Measurements from ENCODE around the gene TMEM175.
A peak's percentile ranks its signal among the peaks of the same experiment; 100 is the strongest.

TMEM175 gene

GRCh38 chr4:931960-932712, at the start of gene TMEM175, which contains the start of gene GAK:
TSS of gene TMEM175 (plus strand) at chr4:932460. CDS start at chr4:947740, 15,280 bp downstream.
TSS of gene GAK (minus strand) at chr4:932316. CDS start at chr4:932187, 129 bp downstream.
- DNase-seq (ENCODE audit: low read depth in 4 of 4, low spot score in 1 of 4): peak; percentile 86 to 94 (median 90)

GRCh38 chr4:882646-883045, 49.6 kb upstream of the TMEM175 start:
- no peak for DNase-seq (ENCODE audit: low read depth in 4 of 4, low spot score in 1 of 4)

DNA sequence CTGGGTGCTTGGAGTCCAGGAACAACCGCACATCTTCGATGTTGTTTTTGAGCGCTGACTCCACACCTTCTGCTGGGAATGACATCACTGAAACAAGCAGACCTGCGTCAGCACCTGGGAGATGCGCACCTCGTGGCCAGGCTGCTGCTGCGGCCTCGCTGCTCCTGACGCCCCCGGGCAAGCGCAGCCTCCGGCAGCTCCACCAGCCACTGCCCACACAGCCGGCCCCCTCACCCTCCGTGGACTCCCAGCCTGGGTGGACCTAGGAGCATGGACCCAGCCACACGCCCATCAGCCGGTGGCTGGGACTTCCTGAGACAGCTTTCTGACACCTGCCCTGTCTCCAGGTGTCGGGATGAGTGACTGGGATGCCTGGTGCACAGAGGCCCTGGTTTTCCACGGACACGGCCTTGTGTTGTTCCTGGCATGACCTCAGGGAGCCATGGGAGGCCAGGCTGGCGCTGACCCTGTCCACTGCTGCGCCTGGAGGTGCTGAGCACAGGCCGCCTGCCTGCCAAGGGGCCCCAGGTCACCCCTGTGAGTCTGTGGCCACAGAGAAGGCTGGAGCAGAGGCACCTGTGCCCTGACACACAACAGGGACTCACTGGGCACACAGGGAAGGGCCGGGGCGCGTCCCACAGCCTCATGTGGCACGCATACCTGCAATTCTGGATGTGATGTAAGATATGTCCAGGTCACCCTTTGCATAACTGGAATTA, 48.7 kb upstream of the TMEM175 start:
- no peak for DNase-seq (ENCODE audit: low read depth in 4 of 4, low spot score in 1 of 4)

DNA sequence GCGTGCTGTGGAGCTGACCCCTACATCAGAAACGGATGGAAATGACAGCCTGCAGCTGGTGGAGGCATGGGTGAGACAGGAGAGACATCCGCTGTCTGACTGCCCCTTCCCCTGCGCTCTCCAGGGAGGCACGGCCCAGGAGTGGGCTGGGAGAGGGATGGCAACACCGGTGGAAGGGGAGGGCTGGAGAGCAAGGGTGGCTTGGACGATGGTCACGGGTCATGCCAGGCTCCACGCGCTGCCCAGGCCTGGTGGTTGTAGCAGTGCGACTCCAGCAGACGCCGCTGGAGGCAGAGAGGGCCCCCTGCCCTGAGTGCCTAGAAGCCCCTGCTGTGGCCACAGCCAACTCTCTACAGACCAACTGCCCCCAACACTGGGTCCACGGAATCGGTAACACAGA, 48.0 kb upstream of the TMEM175 start:
- no peak for DNase-seq (ENCODE audit: low read depth in 4 of 4, low spot score in 1 of 4)

GRCh38 chr4:884896-885295, 47.4 kb upstream of the TMEM175 start:
- DNase-seq (ENCODE audit: low read depth in 4 of 4, low spot score in 1 of 4): no peak

DNA sequence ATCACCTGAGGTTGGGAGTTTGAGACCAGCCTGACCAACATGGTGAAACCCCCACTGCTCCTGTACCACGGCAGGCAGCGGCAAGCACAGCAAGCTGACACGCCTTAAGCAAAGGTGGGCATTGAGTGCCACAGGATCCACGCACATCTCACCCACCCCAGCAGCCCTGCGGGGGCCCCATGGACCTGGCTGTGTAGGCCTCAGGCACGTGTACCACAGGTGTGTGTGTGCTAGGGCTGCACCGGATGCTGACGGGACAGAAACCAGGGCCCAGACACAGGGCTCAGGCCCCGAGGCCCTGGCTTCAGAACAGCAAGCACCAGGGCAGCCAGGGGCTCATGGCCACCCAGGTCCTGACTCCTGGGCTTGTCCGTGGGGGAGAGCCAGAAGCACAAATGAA, 46.9 kb upstream of the TMEM175 start:
- no peak for DNase-seq (ENCODE audit: low read depth in 4 of 4, low spot score in 1 of 4)

- no peak for DNase-seq (ENCODE audit: low read depth in 4 of 4, low spot score in 1 of 4)
These were observed 46.0 kb upstream of the TMEM175 start for GRCh38 chr4:886244-886643.

GRCh38 chr4:887034-887763, 45.1 kb upstream of the TMEM175 start:
- DNase-seq (ENCODE audit: low read depth in 4 of 4, low spot score in 1 of 4): no peak

DNA sequence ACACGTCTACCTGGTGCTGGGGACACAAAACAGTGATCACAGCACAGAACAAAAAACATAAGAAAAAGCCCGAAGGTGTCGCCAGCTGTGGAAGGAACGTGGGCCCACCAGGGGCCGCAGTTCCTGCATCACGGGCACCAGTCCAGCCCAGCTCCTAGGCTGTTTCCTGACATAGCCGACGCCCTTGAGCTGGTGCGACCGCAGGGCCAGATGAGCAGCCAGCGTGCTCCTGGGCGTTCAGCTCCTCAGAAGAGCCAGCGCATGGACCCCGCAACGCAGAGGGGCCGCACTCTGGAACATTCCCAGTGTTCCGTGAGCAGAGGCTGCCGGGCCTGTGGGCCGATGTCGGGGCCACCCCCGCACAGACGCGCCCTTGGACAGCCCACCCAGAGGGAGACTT, 44.2 kb upstream of the TMEM175 start:
- no peak for DNase-seq (ENCODE audit: low read depth in 4 of 4, low spot score in 1 of 4)

DNA sequence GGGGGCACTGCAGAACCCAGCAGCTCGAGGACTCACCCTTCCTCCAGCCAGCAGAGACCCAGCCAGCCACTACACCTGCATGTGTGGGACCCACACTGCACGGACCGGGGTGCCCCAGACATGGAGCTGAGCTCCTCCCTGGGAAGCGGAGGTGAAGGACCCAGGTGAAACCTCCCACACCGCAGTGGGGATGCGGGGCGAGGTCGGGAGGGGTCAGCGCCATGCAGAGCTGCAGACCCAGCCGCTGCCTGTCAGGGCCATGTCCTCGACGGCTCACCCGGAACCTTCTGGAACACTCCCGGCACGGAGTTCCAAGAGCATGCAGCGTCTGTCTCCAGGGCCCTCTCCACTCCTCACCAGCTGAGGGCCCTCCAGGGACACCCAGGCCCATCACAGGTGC, 42.7 kb upstream of the TMEM175 start:
- no peak for DNase-seq (ENCODE audit: low read depth in 4 of 4, low spot score in 1 of 4)

- DNase-seq (ENCODE audit: low read depth in 4 of 4, low spot score in 1 of 4): no peak
These were observed 42.1 kb upstream of the TMEM175 start for GRCh38 chr4:890036-890695.

- DNase-seq (ENCODE audit: low read depth in 4 of 4, low spot score in 1 of 4): no peak
These were observed 40.5 kb upstream of the TMEM175 start for GRCh38 chr4:891747-892146.

- no peak for DNase-seq (ENCODE audit: low read depth in 4 of 4, low spot score in 1 of 4)
These were observed 39.5 kb upstream of the TMEM175 start for GRCh38 chr4:892780-893179.

DNA sequence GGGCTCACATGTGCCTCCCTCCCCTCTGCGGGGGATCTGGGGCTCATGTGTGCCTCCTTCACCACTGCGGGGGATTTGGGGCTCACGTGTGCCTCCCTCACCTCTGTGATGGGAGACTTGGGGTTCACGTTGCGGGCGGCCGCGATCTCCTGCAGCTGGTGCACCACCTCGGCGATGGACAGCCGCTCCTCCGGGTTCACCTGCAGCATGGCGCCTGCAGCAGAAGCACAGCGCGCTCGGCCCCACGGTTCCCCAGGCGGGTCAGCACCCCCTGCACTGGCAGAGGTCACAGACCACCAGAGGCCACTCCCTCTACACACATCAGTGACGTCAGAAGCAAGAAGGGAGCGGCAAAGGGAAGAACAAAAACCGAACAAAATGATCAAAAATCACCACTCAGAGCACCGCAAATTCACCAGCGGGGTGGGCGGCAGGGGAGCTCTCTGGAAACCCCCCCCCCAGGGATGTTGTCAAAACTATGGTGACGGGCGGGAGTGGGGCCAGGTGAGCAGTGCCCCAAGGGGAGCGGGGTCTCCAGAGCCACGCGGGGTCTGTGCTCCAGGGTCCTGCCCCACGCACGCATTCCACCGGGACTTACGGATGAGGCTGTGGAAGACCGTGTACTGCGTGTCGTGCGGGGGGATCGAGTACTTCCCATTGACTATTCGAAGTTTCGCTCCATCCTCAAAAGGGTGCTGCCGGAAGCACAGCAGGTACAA, 38.8 kb upstream of the TMEM175 start:
- DNase-seq (ENCODE audit: low read depth in 4 of 4, low spot score in 1 of 4): no peak

DNA sequence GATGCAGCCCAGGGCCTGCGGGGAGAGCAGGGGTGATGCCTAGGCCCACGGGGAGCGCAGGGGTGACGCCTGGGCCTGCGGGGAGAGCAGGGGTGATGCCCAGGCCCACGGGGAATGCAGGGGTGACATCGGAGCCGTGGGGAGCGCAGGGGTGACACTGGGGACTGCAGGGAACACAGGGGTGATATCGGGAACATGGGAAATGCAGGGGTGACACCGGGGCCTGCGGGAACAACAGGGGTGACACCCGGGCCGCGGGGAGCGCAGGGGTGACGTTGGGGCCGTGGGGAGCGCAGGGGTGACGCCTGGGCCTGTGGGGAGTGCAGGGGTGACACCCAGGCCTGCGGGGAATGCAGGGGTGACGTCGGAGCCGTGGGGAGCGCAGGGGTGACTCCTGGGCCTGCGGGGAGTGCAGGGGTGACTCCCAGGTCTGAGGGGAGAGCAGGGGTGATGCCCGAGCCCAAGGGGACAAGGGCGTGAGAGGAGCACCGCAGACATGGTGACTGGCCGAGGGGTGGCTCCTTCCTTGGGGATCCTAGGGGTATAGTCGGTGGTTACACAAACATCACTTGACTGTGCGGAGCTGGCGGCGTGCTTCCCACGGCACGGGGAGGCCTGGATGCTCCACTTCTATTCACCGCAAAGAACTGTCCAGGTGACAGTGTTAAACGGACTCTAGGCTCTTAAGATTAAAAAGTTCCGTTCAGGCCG, 38.1 kb upstream of the TMEM175 start:
- no peak for DNase-seq (ENCODE audit: low read depth in 4 of 4, low spot score in 1 of 4)

GRCh38 chr4:895596-895995, 36.7 kb upstream of the TMEM175 start:
- DNase-seq (ENCODE audit: low read depth in 4 of 4, low spot score in 1 of 4): no peak

DNA sequence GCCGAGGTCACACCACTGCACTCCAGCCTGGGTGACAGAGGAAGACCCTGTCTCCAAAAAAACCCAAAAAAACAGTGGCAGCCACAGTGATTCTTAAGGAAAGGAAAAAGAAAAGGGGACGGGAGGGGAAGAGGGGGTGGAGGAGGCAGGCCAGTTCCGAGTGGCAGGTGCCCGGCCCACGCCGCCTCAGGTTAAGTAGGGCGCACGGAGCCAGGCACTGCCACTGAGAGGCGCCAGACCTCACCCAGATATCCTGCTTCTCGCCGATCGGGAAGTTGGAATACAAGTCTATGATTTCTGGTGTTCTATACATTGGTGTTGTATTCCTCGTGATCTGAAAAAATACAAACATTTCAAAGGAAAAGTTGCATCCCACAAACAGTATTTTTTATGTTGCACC, 36.0 kb upstream of the TMEM175 start:
- no peak for DNase-seq (ENCODE audit: low read depth in 4 of 4, low spot score in 1 of 4)

DNA sequence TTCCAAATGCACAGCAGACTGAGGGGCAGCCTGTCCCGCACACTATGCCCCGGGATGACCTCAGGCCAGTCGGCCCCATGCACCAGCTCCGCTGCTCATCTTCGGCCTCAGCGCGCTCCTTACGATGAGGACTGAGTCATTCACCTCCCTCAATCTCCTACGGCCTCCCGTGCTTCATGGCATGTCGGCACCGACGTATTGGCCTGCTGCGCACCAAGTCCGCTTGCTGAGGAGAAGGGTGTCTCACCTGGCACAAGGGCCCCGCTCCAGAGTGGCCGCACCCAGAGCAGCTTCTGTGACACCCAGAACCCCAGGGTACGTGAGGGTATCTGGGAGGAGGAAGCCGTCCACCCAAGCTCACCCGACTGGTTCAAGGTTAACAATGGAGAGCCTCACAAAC, 35.6 kb upstream of the TMEM175 start:
- DNase-seq (ENCODE audit: low read depth in 4 of 4, low spot score in 1 of 4): no peak

DNA sequence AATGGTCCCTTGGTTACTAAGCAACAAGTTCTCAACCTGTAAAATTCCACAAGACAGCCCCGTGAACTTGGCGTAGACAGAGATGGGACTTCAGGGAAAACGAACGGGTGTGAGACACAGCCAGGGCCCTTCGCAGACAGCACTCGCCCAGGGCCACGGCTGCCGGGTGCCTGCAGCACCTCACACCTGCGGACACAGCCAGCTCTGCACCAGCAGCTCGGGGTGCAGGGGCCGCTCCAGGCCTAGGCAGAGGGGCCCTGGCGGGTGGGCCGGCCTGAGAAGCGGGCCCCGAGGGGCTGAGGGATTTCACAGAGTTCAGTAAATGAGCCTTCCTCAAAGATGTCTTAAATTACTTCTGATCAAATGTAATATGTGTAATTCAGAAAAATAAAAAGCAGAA, 34.1 kb upstream of the TMEM175 start:
- no peak for DNase-seq (ENCODE audit: low read depth in 4 of 4, low spot score in 1 of 4)

- no peak for DNase-seq (ENCODE audit: low read depth in 4 of 4, low spot score in 1 of 4)
These were observed 33.2 kb upstream of the TMEM175 start for GRCh38 chr4:898869-899555.
